Stimulated activated CD4-positive, alpha-beta T cell treated with anti-CD3 and anti-CD28 coated beads, Interleukin-12 subunit alpha, Interleukin-12 subunit beta, amount 100 ng/mL, for 24 hours (primary cell): ENCODE results near the gene EPYC.

ENCODE experiments used
- DNase-seq, 2 experiments: peaks; one replicate each; pipeline ENCODE4 v3.0.0-alpha.2; 2020; ENCODE audit warnings: low read depth in 2 of 2

Gene EPYC

GRCh38 chr12:91004872-91005271, at the start of gene EPYC:
EPYC (minus strand) TSS chr12:91004972; CDS start chr12:91002565, 2,407 bp downstream.
- DNase-seq = no peak

- no peak for DNase-seq
Measured at GRCh38 chr12:91053951-91054715, 49.4 kb upstream of the EPYC start.

- DNase-seq = no peak
Measured at GRCh38 chr12:91052026-91052425, 47.3 kb upstream of the EPYC start.

- no peak for DNase-seq
Measured at GRCh38 chr12:91044586-91044985, 39.8 kb upstream of the EPYC start.

GRCh38 chr12:91043408-91043807, 38.6 kb upstream of the EPYC start:
- DNase-seq = no peak

- no peak for DNase-seq
Measured at GRCh38 chr12:91040096-91040755, 35.5 kb upstream of the EPYC start.

- no peak for DNase-seq
Measured at GRCh38 chr12:91037276-91037675, 32.5 kb upstream of the EPYC start.

GRCh38 chr12:91033251-91033650, 28.5 kb upstream of the EPYC start:
- DNase-seq = no peak

- no peak for DNase-seq
Measured at GRCh38 chr12:91023326-91024004, 18.7 kb upstream of the EPYC start.

- DNase-seq = no peak
Measured at GRCh38 chr12:91021076-91021475, 16.3 kb upstream of the EPYC start.

- no peak for DNase-seq
Measured at GRCh38 chr12:91019455-91019854, 14.7 kb upstream of the EPYC start.

- no peak for DNase-seq
Measured at GRCh38 chr12:91017511-91018263, 12.9 kb upstream of the EPYC start.

GRCh38 chr12:91017043-91017442, 12.3 kb upstream of the EPYC start:
- DNase-seq = no peak

- no peak for DNase-seq
Measured at GRCh38 chr12:91009319-91009950, 4.7 kb upstream of the EPYC start.

GRCh38 chr12:91007531-91008290, 2.9 kb upstream of the EPYC start:
- no peak for DNase-seq

- DNase-seq = no peak
Measured at GRCh38 chr12:91003737-91004136, 1.0 kb downstream of the EPYC start.

- DNase-seq = no peak
Measured at GRCh38 chr12:91001306-91001705, 3.5 kb downstream of the EPYC start.

GRCh38 chr12:90999966-91000365, 4.8 kb downstream of the EPYC start:
- DNase-seq = no peak

- DNase-seq = no peak
Measured at GRCh38 chr12:90999527-90999926, 5.2 kb downstream of the EPYC start.

- DNase-seq = no peak
Measured at GRCh38 chr12:90995010-90995409, 9.8 kb downstream of the EPYC start.

GRCh38 chr12:90991952-90992465, 12.8 kb downstream of the EPYC start:
- DNase-seq = no peak
